ENCODE results near the gene LAMC1.

Gene LAMC1

GRCh38 chr1:183034682-183035081 lies 11.5 kb downstream of the LAMC1 start:
- DNase-seq (ENCODE audit: low read depth), result no peak
- TF ChIP-seq MYC (IDR thresholded peaks at IDR 0.05; ENCODE audit: low read depth, low read length), result no peak
- TF ChIP-seq, protein P1, sequence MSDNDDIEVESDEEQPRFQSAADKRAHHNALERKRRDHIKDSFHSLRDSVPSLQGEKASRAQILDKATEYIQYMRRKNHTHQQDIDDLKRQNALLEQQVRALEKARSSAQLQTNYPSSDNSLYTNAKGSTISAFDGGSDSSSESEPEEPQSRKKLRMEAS (IDR thresholded peaks at IDR 0.05; ENCODE audit: low read depth, low read length), result no peak
- no peak for TF ChIP-seq POLR2A (IDR thresholded peaks at IDR 0.05; ENCODE audit: extremely low read depth, insufficient read length)
- TF ChIP-seq, protein P2, sequence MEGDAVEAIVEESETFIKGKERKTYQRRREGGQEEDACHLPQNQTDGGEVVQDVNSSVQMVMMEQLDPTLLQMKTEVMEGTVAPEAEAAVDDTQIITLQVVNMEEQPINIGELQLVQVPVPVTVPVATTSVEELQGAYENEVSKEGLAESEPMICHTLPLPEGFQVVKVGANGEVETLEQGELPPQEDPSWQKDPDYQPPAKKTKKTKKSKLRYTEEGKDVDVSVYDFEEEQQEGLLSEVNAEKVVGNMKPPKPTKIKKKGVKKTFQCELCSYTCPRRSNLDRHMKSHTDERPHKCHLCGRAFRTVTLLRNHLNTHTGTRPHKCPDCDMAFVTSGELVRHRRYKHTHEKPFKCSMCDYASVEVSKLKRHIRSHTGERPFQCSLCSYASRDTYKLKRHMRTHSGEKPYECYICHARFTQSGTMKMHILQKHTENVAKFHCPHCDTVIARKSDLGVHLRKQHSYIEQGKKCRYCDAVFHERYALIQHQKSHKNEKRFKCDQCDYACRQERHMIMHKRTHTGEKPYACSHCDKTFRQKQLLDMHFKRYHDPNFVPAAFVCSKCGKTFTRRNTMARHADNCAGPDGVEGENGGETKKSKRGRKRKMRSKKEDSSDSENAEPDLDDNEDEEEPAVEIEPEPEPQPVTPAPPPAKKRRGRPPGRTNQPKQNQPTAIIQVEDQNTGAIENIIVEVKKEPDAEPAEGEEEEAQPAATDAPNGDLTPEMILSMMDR (IDR thresholded peaks at IDR 0.05; ENCODE audit: low read depth, low read length), result no peak
- no peak overlapping the region for H3K4me3 ChIP-seq (ENCODE audit: low read depth, low read length)

GRCh38 chr1:183038333-183038866 lies 15.2 kb downstream of the LAMC1 start:
- H3K4me3 ChIP-seq (ENCODE audit: low read depth, low read length), result no peak overlapping the region
- no peak for DNase-seq (ENCODE audit: low read depth)
- TF ChIP-seq, protein P2 (IDR thresholded peaks at IDR 0.05; ENCODE audit: low read depth, low read length), result no peak
- TF ChIP-seq, protein P1 (IDR thresholded peaks at IDR 0.05; ENCODE audit: low read depth, low read length), result no peak
- TF ChIP-seq POLR2A (IDR thresholded peaks at IDR 0.05; ENCODE audit: extremely low read depth, insufficient read length) (no peak), MYC (IDR thresholded peaks at IDR 0.05; ENCODE audit: low read depth, low read length) (no peak)

DNA sequence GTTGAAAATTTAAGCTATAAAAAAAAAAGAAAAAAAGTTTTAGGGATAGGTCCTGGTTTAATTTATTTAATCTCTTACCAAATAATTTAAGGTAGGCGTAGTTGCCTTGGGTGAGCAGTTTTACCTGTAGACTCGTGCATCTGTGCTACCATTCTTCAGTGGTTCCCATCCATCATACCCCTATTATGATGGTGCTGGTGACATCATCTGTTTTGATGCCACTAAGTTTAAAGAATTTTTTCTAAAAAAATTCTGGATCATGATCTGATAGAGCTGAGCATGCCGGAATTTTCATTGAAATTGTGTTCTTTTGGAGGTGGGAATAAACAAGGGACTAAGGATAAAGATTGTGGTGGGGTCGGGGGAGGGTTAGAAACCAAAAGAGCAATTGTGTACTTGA lies 15.7 kb downstream of the LAMC1 start:
- no peak overlapping the region for H3K4me3 ChIP-seq (ENCODE audit: low read depth, low read length)
- TF ChIP-seq POLR2A (IDR thresholded peaks at IDR 0.05; ENCODE audit: extremely low read depth, insufficient read length) (no peak), MYC (IDR thresholded peaks at IDR 0.05; ENCODE audit: low read depth, low read length) (no peak)
- TF ChIP-seq, protein P2 (IDR thresholded peaks at IDR 0.05; ENCODE audit: low read depth, low read length), result no peak
- TF ChIP-seq, protein P1 (IDR thresholded peaks at IDR 0.05; ENCODE audit: low read depth, low read length), result no peak
- DNase-seq (ENCODE audit: low read depth), result no peak

DNA sequence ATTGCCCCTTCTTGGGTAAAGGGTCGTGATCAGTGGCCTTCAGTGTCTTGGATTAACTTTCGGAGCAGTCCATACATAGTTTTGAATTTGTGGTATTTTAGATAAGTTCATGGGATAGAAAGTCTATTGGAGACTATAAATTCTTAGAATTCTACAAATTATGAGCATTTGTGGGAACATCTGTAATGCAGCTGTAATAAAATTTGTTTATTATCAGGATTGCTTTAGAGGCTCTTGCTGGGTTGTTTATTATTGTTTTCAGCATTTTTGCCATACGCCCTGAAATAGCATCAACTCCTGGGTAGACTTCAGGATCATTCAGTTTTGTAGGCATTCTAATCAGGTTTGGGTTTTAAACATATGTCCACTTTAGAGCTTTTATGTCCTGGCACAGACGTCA lies 16.1 kb downstream of the LAMC1 start:
- peak overlapping the region; percentile 23 for H3K4me3 ChIP-seq (ENCODE audit: low read depth, low read length)
- TF ChIP-seq, protein P1 (IDR thresholded peaks at IDR 0.05; ENCODE audit: low read depth, low read length), result no peak
- TF ChIP-seq MYC (IDR thresholded peaks at IDR 0.05; ENCODE audit: low read depth, low read length) (no peak), POLR2A (IDR thresholded peaks at IDR 0.05; ENCODE audit: extremely low read depth, insufficient read length) (no peak)
- TF ChIP-seq, protein P2 (IDR thresholded peaks at IDR 0.05; ENCODE audit: low read depth, low read length), result no peak
- no peak for DNase-seq (ENCODE audit: low read depth)

DNA sequence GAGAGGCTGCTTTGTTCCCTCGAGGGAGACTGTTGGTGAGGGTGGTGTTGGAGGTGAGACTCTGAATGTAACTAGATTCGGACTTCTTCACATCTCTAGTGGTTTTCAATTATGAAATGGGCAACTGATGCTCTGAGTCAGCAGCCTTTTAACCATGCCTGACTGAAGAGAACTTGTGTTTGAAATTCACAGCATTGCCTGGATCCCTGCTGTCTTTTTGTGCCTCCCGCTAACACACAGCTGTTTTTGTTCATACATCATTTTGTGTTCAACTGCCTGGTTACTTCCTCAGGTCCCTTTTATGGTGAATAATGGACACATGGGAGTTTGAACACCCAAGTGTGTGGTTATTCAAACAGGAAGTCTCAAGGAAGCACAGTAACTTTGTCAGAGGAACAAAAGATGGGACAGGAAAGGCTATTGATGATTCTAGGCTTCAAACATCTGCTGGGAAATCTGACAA lies 16.8 kb downstream of the LAMC1 start:
- peak; percentile 95 for DNase-seq (ENCODE audit: low read depth)
- no peak for TF ChIP-seq POLR2A (IDR thresholded peaks at IDR 0.05; ENCODE audit: extremely low read depth, insufficient read length)
- TF ChIP-seq MYC (IDR thresholded peaks at IDR 0.05; ENCODE audit: low read depth, low read length), result peak; percentile 76; the same call in 1 of the 2 replicates
- TF ChIP-seq, protein P2 (IDR thresholded peaks at IDR 0.05; ENCODE audit: low read depth, low read length), result no peak
- TF ChIP-seq, protein P1 (IDR thresholded peaks at IDR 0.05; ENCODE audit: low read depth, low read length), result peak; percentile 80
- no peak overlapping the region for H3K4me3 ChIP-seq (ENCODE audit: low read depth, low read length)
